C4-2B (cell line): ENCODE results near the gene CEP135.

Source experiments
- H3K27ac ChIP-seq: fragments of 450-650 bp; 2 replicates; pipeline ENCODE4 v1.5.1; 2017
- CTCF ChIP-seq: fragments of 450-650 bp; conservative IDR thresholded peaks from 2 replicates; pipeline ENCODE4 v1.5.1; 2017; ENCODE audit warnings: mild to moderate bottlenecking
- ZFX ChIP-seq: fragments of 450-650 bp; IDR thresholded peaks from 2 replicates; pipeline ENCODE4 v1.6.1; 2017

Gene CEP135

GRCh38 chr4:56008206-56008605 is 59.5 kb downstream of the CEP135 start:
- no peak overlapping the region for H3K27ac ChIP-seq
- no peak for TF ChIP-seq CTCF
- no peak for TF ChIP-seq ZFX

- H3K27ac ChIP-seq = no peak overlapping the region
- no peak for TF ChIP-seq ZFX
- no peak for TF ChIP-seq CTCF
Observed at GRCh38 chr4:56026596-56026995, 77.9 kb downstream of the CEP135 start.

GRCh38 chr4:56028165-56028564 is 79.4 kb downstream of the CEP135 start:
- no peak overlapping the region for H3K27ac ChIP-seq
- TF ChIP-seq CTCF (no peak), ZFX (no peak)

- H3K27ac ChIP-seq = no peak overlapping the region
- TF ChIP-seq ZFX = no peak
Observed at GRCh38 chr4:56038487-56039162, 89.9 kb downstream of the CEP135 start.

- no peak overlapping the region for H3K27ac ChIP-seq
- TF ChIP-seq ZFX (no peak), CTCF (no peak)
Observed at GRCh38 chr4:56040842-56041241, 92.1 kb downstream of the CEP135 start.

- no peak for TF ChIP-seq CTCF
- no peak for TF ChIP-seq ZFX
- no peak overlapping the region for H3K27ac ChIP-seq
Observed at GRCh38 chr4:56042225-56042624, 93.5 kb downstream of the CEP135 start.

- TF ChIP-seq ZFX (no peak), CTCF (no peak)
- peak overlapping the region; percentile 61; the same call in 1 of the 2 replicates for H3K27ac ChIP-seq
Observed at GRCh38 chr4:56048383-56048701, 99.6 kb downstream of the CEP135 start.
